MCF 10A (cell line): ENCODE results near the gene BCL2L13. TPM values are rescaled to one million over a fixed set of nuclear protein-coding genes. Genes with fewer than 3 reads are reported as not detected.
"Not testable (repeated sequence)": the region's sequence is repeated elsewhere in the genome, so short reads cannot be mapped to it uniquely, and the experiment has no call there.

Source experiments
- BruUV-seq: library from RNA; stranded (reverse); fragments of 400-500 nt; replicated peaks from 2 replicates; lab custom pipeline; 2021; lab: Mats Ljungman, UMichigan
- CTCF ChIA-PET: fragments of 300-600 bp; sonication (Branson Sonifier 250); formaldehyde crosslinking; extraction: SDS; loops from one replicate; lab custom pipeline; 2021; ENCODE audit warnings: antibody characterized with exemption, inconsistent platforms; lab: Yijun Ruan, JAX
- POLR2A ChIA-PET: fragments of 300-600, 350-650 bp; sonication (Branson Sonifier 250); formaldehyde crosslinking; extraction: SDS; loops from one replicate; lab custom pipeline; 2020; ENCODE audit warnings: antibody characterized with exemption, inconsistent platforms; lab: Yijun Ruan, JAX
- DNase-seq: peaks from one replicate; pipeline ENCODE4 v3.0.0-alpha.2; 2018; ENCODE audit not compliant: unreplicated experiment
- H3K27ac Mint-ChIP-seq: one replicate; pipeline ENCODE4 v1.8.0; 2022; ENCODE audit warnings: mild to moderate bottlenecking, low read depth, mixed read lengths; ENCODE audit not compliant: unreplicated experiment
- H3K27me3 Mint-ChIP-seq: one replicate; pipeline ENCODE4 v1.8.0; 2022; ENCODE audit warnings: mixed read lengths; ENCODE audit not compliant: insufficient read depth, unreplicated experiment
- H3K36me3 Mint-ChIP-seq: one replicate; pipeline ENCODE4 v1.8.0; 2022; ENCODE audit warnings: mild to moderate bottlenecking, moderate library complexity, mixed read lengths; ENCODE audit not compliant: insufficient read depth, unreplicated experiment
- H3K4me1 Mint-ChIP-seq: one replicate; pipeline ENCODE4 v1.8.0; 2022; ENCODE audit warnings: mixed read lengths; ENCODE audit not compliant: insufficient read depth, unreplicated experiment
- H3K4me3 Mint-ChIP-seq: one replicate; pipeline ENCODE4 v1.8.0; 2022; ENCODE audit warnings: mild to moderate bottlenecking, moderate library complexity, mixed read lengths; ENCODE audit not compliant: unreplicated experiment
- H3K9me3 Mint-ChIP-seq: one replicate; pipeline ENCODE4 v1.8.0; 2022; ENCODE audit warnings: mixed read lengths; ENCODE audit not compliant: unreplicated experiment
- intact Hi-C: fragments of 100-400 bp; cut with micrococcal nuclease; formaldehyde crosslinking; loops from 2 replicates; pipeline ENCODE4 v1.14.1; 2022
- total RNA-seq: library from RNA; stranded (reverse); gene quantifications from 2 replicates; pipeline ENCODE4 v1.2.3, GENCODE V29; 2022
- TF ChIP-seq, protein P1 (sequence below): fragments of 200-600 bp; IDR thresholded peaks from one replicate; pipeline ENCODE4 v1.8.0; 2022; ENCODE audit warnings: antibody characterized with exemption, mild to moderate bottlenecking; ENCODE audit not compliant: unreplicated experiment

BCL2L13 gene
- total RNA-seq, 1 experiment from 2014 or later = 75.1 TPM

- peaks cover 37% of the 10 kb centered on the region for H3K36me3 Mint-ChIP-seq
- H3K9me3 Mint-ChIP-seq = no peaks in the 10 kb centered on the region
- H3K27ac Mint-ChIP-seq = peak overlapping the region; percentile 100
- no TSS peak for BruUV-seq
- H3K4me3 Mint-ChIP-seq = peak overlapping the region; percentile 89
- no peak for DNase-seq
- TF ChIP-seq, protein P1, sequence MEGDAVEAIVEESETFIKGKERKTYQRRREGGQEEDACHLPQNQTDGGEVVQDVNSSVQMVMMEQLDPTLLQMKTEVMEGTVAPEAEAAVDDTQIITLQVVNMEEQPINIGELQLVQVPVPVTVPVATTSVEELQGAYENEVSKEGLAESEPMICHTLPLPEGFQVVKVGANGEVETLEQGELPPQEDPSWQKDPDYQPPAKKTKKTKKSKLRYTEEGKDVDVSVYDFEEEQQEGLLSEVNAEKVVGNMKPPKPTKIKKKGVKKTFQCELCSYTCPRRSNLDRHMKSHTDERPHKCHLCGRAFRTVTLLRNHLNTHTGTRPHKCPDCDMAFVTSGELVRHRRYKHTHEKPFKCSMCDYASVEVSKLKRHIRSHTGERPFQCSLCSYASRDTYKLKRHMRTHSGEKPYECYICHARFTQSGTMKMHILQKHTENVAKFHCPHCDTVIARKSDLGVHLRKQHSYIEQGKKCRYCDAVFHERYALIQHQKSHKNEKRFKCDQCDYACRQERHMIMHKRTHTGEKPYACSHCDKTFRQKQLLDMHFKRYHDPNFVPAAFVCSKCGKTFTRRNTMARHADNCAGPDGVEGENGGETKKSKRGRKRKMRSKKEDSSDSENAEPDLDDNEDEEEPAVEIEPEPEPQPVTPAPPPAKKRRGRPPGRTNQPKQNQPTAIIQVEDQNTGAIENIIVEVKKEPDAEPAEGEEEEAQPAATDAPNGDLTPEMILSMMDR = no peak
- intact Hi-C loops = loop anchor here (1.0 to 2.0 kb wide), 2 partner anchors 61 to 80 kb away; no protein-coding TSS in a partner anchor
- ChIA-PET POLR2A (interaction anchor here (0.7 to 4.4 kb wide), 6 partner anchors 9 to 79 kb away, joined by 3 to 70 read pairs (median 10); partner anchors contain the start of gene ATP6V1E1), CTCF (interaction anchor here (2.1 kb wide), 1 partner anchor 79 kb away, joined by 12 read pairs; no protein-coding TSS in a partner anchor)
- no peaks in the 10 kb centered on the region for H3K27me3 Mint-ChIP-seq
- H3K4me1 Mint-ChIP-seq = peaks cover 19% of the 10 kb centered on the region
Observed at GRCh38 chr22:17638182-17638431, 450 bp upstream of the BCL2L13 start.

GRCh38 chr22:17639247-17639741, 737 bp downstream of the BCL2L13 start:
- H3K4me3 Mint-ChIP-seq = peak overlapping the region; percentile 89
- peaks cover 31% of the 10 kb centered on the region for H3K36me3 Mint-ChIP-seq
- peaks cover 8% of the 10 kb centered on the region for H3K4me1 Mint-ChIP-seq
- H3K9me3 Mint-ChIP-seq = no peaks in the 10 kb centered on the region
- TSS peak; percentile 85 for BruUV-seq
- no peaks in the 10 kb centered on the region for H3K27me3 Mint-ChIP-seq
- intact Hi-C loops = loop anchor here (2.0 kb wide), 1 partner anchor 62 kb away; no protein-coding TSS in a partner anchor
- peak overlapping the region; percentile 100 for H3K27ac Mint-ChIP-seq
- ChIA-PET CTCF (interaction anchor here (0.6 to 2.7 kb wide), 9 partner anchors 8 to 467 kb away, joined by 3 to 12 read pairs (median 3); no protein-coding TSS in a partner anchor), POLR2A (interaction anchor here (0.6 to 4.4 kb wide), 33 partner anchors 9 to 481 kb away, joined by 3 to 70 read pairs (median 4); partner anchors contain the start of genes ATP6V1E1, BID and PEX26)
- TF ChIP-seq, protein P1 = no peak
- peak; percentile 43 for DNase-seq

DNA sequence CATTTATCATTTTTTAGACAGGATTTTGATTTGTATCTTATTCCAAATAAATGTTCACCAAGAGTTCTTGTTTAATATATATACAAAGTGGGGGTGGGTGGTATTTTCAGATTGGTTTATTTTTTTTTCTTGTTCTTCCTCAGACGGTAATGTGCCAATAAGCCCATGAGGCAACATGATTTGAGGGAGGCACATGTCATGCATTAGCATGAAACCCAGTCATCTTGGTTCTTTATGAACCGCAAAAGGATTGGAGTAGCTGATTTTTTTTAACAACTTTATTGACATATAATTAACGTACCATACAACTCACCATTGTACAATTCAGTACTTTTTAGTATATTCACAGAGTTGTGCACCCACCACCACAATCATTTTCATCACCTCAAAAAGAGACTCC, 2.7 kb downstream of the BCL2L13 start:
- TF ChIP-seq, protein P1 = no peak
- ChIA-PET CTCF (interaction anchor here (2.7 kb wide), 1 partner anchor 469 kb away, joined by 9 read pairs; no protein-coding TSS in a partner anchor), POLR2A (interaction anchor here (1.8 to 4.4 kb wide), 2 partner anchors 8 to 13 kb away, joined by 5 to 70 read pairs; partner anchors contain the start of gene ATP6V1E1)
- H3K4me1 Mint-ChIP-seq = peaks cover 8% of the 10 kb centered on the region
- DNase-seq = no peak
- H3K9me3 Mint-ChIP-seq = no peaks in the 10 kb centered on the region
- no TSS peak for BruUV-seq
- H3K27me3 Mint-ChIP-seq = no peaks in the 10 kb centered on the region
- no peak overlapping the region for H3K4me3 Mint-ChIP-seq
- H3K27ac Mint-ChIP-seq = no peak overlapping the region
- peaks cover 36% of the 10 kb centered on the region for H3K36me3 Mint-ChIP-seq
- intact Hi-C loops = no loop called here

DNA sequence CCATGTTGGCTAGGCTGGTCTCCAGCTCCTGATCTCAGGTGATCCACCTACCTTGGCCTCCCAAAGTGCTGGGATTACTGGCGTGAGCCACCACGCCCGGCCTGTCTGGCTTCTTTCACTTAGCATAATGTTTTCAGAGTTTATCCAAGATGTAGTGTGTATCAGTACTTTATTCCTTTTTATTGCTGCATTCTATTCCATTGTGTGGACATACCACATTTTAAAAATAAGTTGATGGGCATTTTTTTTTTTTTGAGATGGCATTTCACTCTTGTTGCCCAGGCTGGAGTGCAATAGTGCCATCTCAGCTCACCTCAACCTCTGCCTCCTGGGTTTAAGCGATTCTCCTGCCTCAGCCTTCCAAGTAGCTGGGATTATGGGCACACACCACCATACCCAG, 3.8 kb downstream of the BCL2L13 start:
- H3K27ac Mint-ChIP-seq, DNase-seq, H3K9me3 Mint-ChIP-seq, BruUV-seq, H3K27me3 Mint-ChIP-seq, intact Hi-C loops, H3K4me3 Mint-ChIP-seq: not testable (repeated sequence)
- CTCF ChIA-PET = interaction anchor here (0.7 kb wide), 1 partner anchor 84 kb away, joined by 3 read pairs; no protein-coding TSS in a partner anchor
- Mint-ChIP-seq H3K36me3 (peaks cover 36% of the 10 kb centered on the region), H3K4me1 (peaks cover 10% of the 10 kb centered on the region)
- POLR2A ChIA-PET = interaction anchor here (1.1 to 4.4 kb wide), 3 partner anchors 9 to 66 kb away, joined by 4 to 70 read pairs (median 5); partner anchors contain the start of gene ATP6V1E1
